Chondrocyte (in vitro differentiated cells): ENCODE measurements around the gene VPS13D. TPM values are rescaled to one million over a fixed set of nuclear protein-coding genes. Genes with fewer than 3 reads are reported as not detected.

Experiments
- DNase-seq: peaks from one replicate; pipeline ENCODE4 v3.0.0; 2021; ENCODE audit warnings: mixed read lengths, low spot score
- H3K27ac Mint-ChIP-seq: one replicate; pipeline ENCODE4 v1.8.0; 2021; ENCODE audit warnings: mild to moderate bottlenecking, moderate library complexity, mixed read lengths; ENCODE audit not compliant: unreplicated experiment
- H3K27me3 Mint-ChIP-seq: 2 replicates; pipeline ENCODE4 v1.8.0; 2021; ENCODE audit warnings: low read depth, mixed read lengths
- H3K36me3 Mint-ChIP-seq: 2 replicates; pipeline ENCODE4 v1.8.0; 2021; ENCODE audit warnings: low read depth, mixed read lengths
- H3K4me1 Mint-ChIP-seq: 2 replicates; pipeline ENCODE4 v1.8.0; 2021; ENCODE audit warnings: low read depth, mild to moderate bottlenecking, mixed read lengths
- H3K4me3 Mint-ChIP-seq: one replicate; pipeline ENCODE4 v1.8.0; 2021; ENCODE audit warnings: mild to moderate bottlenecking, moderate library complexity, mixed read lengths; ENCODE audit not compliant: unreplicated experiment
- H3K9me3 Mint-ChIP-seq: 2 replicates; pipeline ENCODE4 v1.8.0; 2021; ENCODE audit warnings: low read depth, mixed read lengths
- total RNA-seq: library from RNA; stranded (reverse); gene quantifications from 3 replicates; pipeline ENCODE4 v1.2.1, GENCODE V29; 2021
- TF ChIP-seq, protein P1 (sequence below): fragments of 200-600 bp; sonication (generic); IDR thresholded peaks from 2 replicates; pipeline ENCODE4 v1.5.0; 2021; ENCODE audit warnings: antibody characterized with exemption, mild to moderate bottlenecking, moderate library complexity

Gene VPS13D
- total RNA-seq, 1 donor from 2014 or later, result 40.0 TPM

DNA sequence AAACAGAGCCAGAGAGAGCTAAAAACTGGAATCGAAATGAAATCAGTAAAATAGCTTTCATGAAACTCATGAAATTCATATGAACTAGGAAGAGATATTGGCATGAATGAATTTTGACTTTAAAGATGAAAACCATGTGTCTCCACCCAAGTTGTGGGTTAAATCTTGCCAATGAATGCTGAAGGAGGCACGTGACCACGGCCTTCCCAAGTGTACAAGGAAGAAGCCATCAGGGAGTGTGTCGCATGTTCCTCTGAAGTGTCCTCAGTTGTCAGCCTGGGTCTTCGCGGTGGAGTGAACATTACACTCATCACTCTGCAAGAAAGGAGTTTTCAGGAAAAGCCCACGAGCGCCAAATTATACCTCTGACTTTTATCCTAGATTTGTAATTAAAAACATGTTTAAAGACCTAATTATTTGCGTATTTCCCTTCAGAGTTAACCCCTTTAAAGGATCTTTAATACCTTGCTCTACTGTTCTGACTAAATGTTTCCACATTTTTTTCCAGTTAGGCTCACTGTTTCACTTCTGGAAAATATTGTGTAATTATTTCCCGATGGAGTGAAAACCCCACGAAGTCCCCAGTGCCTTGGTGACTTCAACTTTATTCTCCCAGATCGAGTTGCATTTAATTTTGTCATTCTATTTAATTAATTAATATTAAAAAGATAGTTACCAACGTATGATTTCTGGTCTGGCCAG is 269.9 kb downstream of the VPS13D start:
- DNase-seq, result no peak
- Mint-ChIP-seq H3K9me3 (no peaks in the 10 kb centered on the region), H3K4me3 (no peak overlapping the region), H3K27me3 (no peaks in the 10 kb centered on the region), H3K27ac (no peak overlapping the region), H3K4me1 (peaks cover 22% of the 10 kb centered on the region), H3K36me3 (peaks cover 21% of the 10 kb centered on the region)
- TF ChIP-seq, protein P1, sequence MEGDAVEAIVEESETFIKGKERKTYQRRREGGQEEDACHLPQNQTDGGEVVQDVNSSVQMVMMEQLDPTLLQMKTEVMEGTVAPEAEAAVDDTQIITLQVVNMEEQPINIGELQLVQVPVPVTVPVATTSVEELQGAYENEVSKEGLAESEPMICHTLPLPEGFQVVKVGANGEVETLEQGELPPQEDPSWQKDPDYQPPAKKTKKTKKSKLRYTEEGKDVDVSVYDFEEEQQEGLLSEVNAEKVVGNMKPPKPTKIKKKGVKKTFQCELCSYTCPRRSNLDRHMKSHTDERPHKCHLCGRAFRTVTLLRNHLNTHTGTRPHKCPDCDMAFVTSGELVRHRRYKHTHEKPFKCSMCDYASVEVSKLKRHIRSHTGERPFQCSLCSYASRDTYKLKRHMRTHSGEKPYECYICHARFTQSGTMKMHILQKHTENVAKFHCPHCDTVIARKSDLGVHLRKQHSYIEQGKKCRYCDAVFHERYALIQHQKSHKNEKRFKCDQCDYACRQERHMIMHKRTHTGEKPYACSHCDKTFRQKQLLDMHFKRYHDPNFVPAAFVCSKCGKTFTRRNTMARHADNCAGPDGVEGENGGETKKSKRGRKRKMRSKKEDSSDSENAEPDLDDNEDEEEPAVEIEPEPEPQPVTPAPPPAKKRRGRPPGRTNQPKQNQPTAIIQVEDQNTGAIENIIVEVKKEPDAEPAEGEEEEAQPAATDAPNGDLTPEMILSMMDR, result no peak

DNA sequence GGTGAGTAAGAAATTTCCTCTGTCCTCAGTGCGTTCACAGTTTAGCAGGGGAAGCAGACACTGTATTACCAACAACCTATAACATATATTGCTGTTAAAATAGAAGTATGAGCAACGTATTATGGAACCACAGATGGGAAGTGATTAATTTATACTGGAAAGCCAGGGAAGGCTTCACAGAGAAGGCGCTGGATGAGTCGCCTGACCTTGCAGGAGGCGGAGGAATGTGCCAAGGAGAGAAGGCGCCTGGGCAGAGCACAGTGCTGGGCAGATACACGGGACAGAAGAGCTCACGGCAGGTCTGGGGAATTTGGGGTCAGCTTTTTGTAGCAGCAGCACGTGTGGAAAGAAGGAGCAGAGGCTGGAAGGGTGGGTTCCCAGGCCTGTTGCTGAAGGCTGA is 271.8 kb downstream of the VPS13D start:
- no peak overlapping the region for H3K27ac Mint-ChIP-seq
- no peaks in the 10 kb centered on the region for H3K9me3 Mint-ChIP-seq
- peaks cover 7% of the 10 kb centered on the region for H3K4me1 Mint-ChIP-seq
- H3K36me3 Mint-ChIP-seq, result peaks cover 26% of the 10 kb centered on the region
- no peak overlapping the region for H3K4me3 Mint-ChIP-seq
- no peak for DNase-seq
- H3K27me3 Mint-ChIP-seq, result no peaks in the 10 kb centered on the region
- TF ChIP-seq, protein P1, result no peak

DNA sequence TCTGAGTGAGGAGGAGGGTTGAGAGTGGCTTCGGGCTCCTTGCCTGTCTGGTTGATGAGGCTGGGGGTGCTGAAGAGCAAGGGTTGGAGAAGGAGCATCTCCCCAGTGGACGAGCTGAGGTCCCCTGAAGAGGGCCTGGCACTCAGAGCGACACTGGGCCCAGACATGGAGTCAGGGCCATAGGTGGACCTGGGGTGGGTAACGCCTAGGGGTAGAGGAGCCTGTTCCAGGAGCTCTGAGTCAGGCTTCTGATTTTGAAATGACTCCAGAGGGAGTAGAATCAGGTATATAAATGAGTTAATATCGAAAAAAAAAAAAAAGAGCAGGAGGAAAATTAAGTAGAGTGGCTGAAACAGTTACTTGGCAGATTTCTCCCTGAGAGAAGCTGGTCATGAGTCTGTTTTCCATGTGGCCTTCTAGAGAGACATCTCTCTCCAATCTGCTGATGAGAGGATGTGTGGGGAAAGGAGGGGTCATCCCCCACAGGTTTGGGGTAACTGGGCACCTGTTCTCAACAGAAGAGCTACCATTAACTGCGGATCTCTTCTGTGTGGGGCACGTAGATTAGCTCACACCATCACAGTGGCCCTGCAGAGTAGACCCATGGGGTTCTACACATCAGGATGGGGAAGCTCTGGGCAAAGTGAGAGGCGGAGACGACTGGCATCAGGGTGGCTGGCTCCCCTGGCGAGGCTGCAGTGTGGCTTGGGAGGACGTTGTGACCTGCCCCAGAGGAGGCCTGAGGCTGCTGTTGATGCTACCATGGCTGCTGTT is 272.7 kb downstream of the VPS13D start:
- no peak for DNase-seq
- Mint-ChIP-seq H3K36me3 (peaks cover 26% of the 10 kb centered on the region), H3K27ac (no peak overlapping the region), H3K9me3 (no peaks in the 10 kb centered on the region), H3K4me3 (no peak overlapping the region), H3K4me1 (no peaks in the 10 kb centered on the region), H3K27me3 (no peaks in the 10 kb centered on the region)
- TF ChIP-seq, protein P1, result no peak

DNA sequence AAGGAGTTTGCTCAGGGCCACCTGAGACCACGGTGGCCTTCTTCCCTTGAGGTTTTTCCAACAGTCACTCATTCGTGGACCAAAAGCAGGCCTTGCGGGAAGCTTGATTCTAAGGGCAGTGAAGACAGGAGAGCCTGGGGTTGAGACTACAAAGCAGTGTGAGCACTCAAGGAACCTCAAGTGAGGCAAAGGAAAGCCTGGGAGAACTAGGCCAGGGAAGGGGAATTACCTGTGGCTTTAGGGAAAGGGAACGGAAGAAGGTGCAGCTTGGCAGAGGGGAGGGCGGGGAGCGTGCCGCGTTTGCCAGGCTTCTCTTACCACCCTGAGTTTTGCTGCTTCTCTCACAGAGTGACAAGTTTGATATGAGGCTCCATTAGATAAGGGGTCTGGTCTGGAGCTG is 273.9 kb downstream of the VPS13D start:
- no peak for DNase-seq
- TF ChIP-seq, protein P1, result no peak
- Mint-ChIP-seq H3K9me3 (no peaks in the 10 kb centered on the region), H3K36me3 (peaks cover 18% of the 10 kb centered on the region), H3K27me3 (no peaks in the 10 kb centered on the region), H3K4me1 (no peaks in the 10 kb centered on the region), H3K27ac (no peak overlapping the region), H3K4me3 (no peak overlapping the region)

DNA sequence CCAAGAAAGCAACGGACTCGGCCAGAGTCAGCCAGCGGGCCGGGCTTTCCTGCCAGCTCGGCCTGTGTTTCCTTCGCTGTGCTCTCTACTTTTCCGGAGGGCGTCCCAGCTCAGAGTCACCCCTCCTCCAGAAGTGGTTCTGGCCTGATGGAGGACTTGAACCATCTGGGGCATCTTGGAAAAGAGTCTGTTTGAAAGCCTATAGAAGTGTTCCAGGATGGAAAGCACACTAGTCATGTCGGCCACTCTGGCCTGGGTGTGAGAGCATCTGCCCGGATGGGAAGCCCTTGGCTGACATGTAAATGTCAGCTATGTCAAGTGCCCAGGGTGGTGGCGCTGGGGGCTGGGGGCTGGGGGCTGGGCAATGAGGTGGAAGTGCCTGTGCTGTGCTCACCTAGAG is 274.8 kb downstream of the VPS13D start:
- Mint-ChIP-seq H3K4me3 (no peak overlapping the region), H3K27ac (no peak overlapping the region), H3K36me3 (peaks cover 20% of the 10 kb centered on the region), H3K9me3 (no peaks in the 10 kb centered on the region), H3K4me1 (no peaks in the 10 kb centered on the region), H3K27me3 (no peaks in the 10 kb centered on the region)
- TF ChIP-seq, protein P1, result no peak
- DNase-seq, result no peak
